Endothelial cell (in vitro differentiated cells): ENCODE data around the gene KCNQ2. TPM values are rescaled to one million over a fixed set of nuclear protein-coding genes. Genes with fewer than 3 reads are reported as not detected.

Experiments used
- DNase-seq: peaks from one replicate; pipeline ENCODE4 v3.0.0; 2021; ENCODE audit warnings: low spot score
- H3K27ac Mint-ChIP-seq: one replicate; pipeline ENCODE4 v1.8.0; 2021; ENCODE audit warnings: mixed read lengths, inconsistent platforms; ENCODE audit not compliant: unreplicated experiment
- H3K27me3 Mint-ChIP-seq: one replicate; pipeline ENCODE4 v1.8.0; 2021; ENCODE audit warnings: mild to moderate bottlenecking, moderate library complexity, mixed read lengths, inconsistent platforms; ENCODE audit not compliant: unreplicated experiment
- H3K36me3 Mint-ChIP-seq: one replicate; pipeline ENCODE4 v1.8.0; 2021; ENCODE audit warnings: mild to moderate bottlenecking, low read depth, mixed read lengths, inconsistent platforms; ENCODE audit not compliant: unreplicated experiment
- H3K4me1 Mint-ChIP-seq: one replicate; pipeline ENCODE4 v1.8.0; 2021; ENCODE audit warnings: mild to moderate bottlenecking, mixed read lengths, inconsistent platforms; ENCODE audit not compliant: unreplicated experiment
- H3K4me3 Mint-ChIP-seq: one replicate; pipeline ENCODE4 v1.8.0; 2021; ENCODE audit warnings: mild to moderate bottlenecking, mixed read lengths, inconsistent platforms; ENCODE audit not compliant: unreplicated experiment
- H3K9me3 Mint-ChIP-seq: one replicate; pipeline ENCODE4 v1.8.0; 2021; ENCODE audit warnings: mixed read lengths, inconsistent platforms; ENCODE audit not compliant: unreplicated experiment
- CTCF ChIP-seq: fragments of 200-600 bp; sonication (generic); IDR thresholded peaks from one replicate; pipeline ENCODE4 v1.5.0; 2021; ENCODE audit warnings: antibody characterized with exemption; ENCODE audit not compliant: unreplicated experiment
- long read RNA-seq: library from polyadenylated mRNA; unstranded; transcript quantifications from one replicate; pipeline ENCODE4 v2.0.0, GENCODE V29; 2020; ENCODE audit not compliant: unreplicated experiment
- total RNA-seq: library from RNA; stranded (reverse); fragmentation: NEBNext Ultra II Directional; extraction: Animal tissue kit (Norgen Biotek cat#: 25700); gene quantifications from one replicate; pipeline ENCODE4 v1.2.1, GENCODE V29; 2021; ENCODE audit not compliant: unreplicated experiment

The KCNQ2 gene
- total RNA-seq = 3.2 TPM
- long read RNA-seq = 0 reads

GRCh38 chr20:63471981-63472831 is at the start of gene KCNQ2:
TSS of gene KCNQ2 (minus strand) at chr20:63472655. CDS start at chr20:63472463, 192 bp downstream.
- TF ChIP-seq CTCF = no peak
- H3K27me3 Mint-ChIP-seq = no peaks in the 10 kb centered on the region
- no peaks in the 10 kb centered on the region for H3K36me3 Mint-ChIP-seq
- H3K9me3 Mint-ChIP-seq = no peaks in the 10 kb centered on the region
- H3K27ac Mint-ChIP-seq = no peak within 1 kb of the TSS
- no peak for DNase-seq
- no peak within 1 kb of the TSS for H3K4me3 Mint-ChIP-seq
- no peaks in the 10 kb centered on the region for H3K4me1 Mint-ChIP-seq

GRCh38 chr20:63521602-63522001 is 49.1 kb upstream of the KCNQ2 start:
- peak overlapping the region; percentile 91 for H3K4me3 Mint-ChIP-seq

GRCh38 chr20:63520934-63521601 is 48.6 kb upstream of the KCNQ2 start:
- Mint-ChIP-seq H3K4me3 (peak overlapping the region; percentile 91), H3K4me1 (peaks cover 5% of the 10 kb centered on the region), H3K9me3 (no peaks in the 10 kb centered on the region), H3K27ac (peak overlapping the region; percentile 42), H3K27me3 (peaks cover 17% of the 10 kb centered on the region), H3K36me3 (peaks cover 15% of the 10 kb centered on the region)
- DNase-seq = peak; percentile 65
- TF ChIP-seq CTCF = no peak

More at GRCh38 chr20:63521602-63522001, 49.1 kb upstream of the KCNQ2 start:
- no peak for DNase-seq
- H3K27ac Mint-ChIP-seq = peak overlapping the region; percentile 42
- no peak for TF ChIP-seq CTCF
- peaks cover 15% of the 10 kb centered on the region for H3K36me3 Mint-ChIP-seq
- no peaks in the 10 kb centered on the region for H3K9me3 Mint-ChIP-seq
- H3K4me1 Mint-ChIP-seq = peaks cover 5% of the 10 kb centered on the region
- peaks cover 17% of the 10 kb centered on the region for H3K27me3 Mint-ChIP-seq

- peaks cover 15% of the 10 kb centered on the region for H3K36me3 Mint-ChIP-seq
- H3K4me3 Mint-ChIP-seq = peak within 1 kb of the TSS; percentile 91
- peaks cover 17% of the 10 kb centered on the region for H3K27me3 Mint-ChIP-seq
- peaks cover 5% of the 10 kb centered on the region for H3K4me1 Mint-ChIP-seq
- no peak for TF ChIP-seq CTCF
- H3K27ac Mint-ChIP-seq = peak within 1 kb of the TSS; percentile 88
- no peaks in the 10 kb centered on the region for H3K9me3 Mint-ChIP-seq
- DNase-seq = peak; percentile 90
These were observed 48.1 kb upstream of the KCNQ2 start, which contains the start of gene PPDPF for GRCh38 chr20:63520504-63520933. TSS of gene PPDPF (plus strand) at chr20:63520765. CDS start at chr20:63521309, 544 bp downstream.
